ENCODE data around the gene ZNF367. TPM values are rescaled to one million over a fixed set of nuclear protein-coding genes. Genes with fewer than 3 reads are reported as not detected.

ZNF367 gene
- total and polyA plus RNA-seq, 9 of the 15 experiments (the other 6 are each of a cell fraction or from before 2014, with no cell fraction given) = 2.7 to 14.4 (median 10.0) TPM

GRCh38 chr9:96418920-96419690 lies 935 bp upstream of the ZNF367 start (continued):
- TF ChIP-seq ZNF436 (CRISPR knock-in tag; IDR thresholded peaks at IDR 0.05) (no peak), PHB (CRISPR knock-in tag; IDR thresholded peaks at IDR 0.05) (0 out of 2 replicates have a peak, but pooled peaks have one; percentile 46), HMGN3 (IDR thresholded peaks at IDR 0.05; ENCODE audit: borderline replicate concordance, extremely low read depth, insufficient read length, low read depth, low read length) (no peak), ZC3H8 (IDR thresholded peaks at IDR 0.05) (no peak), SPI1 (IDR thresholded peaks at IDR 0.05; ENCODE audit: borderline replicate concordance, low read depth, low read length) (no peak), CBX8 (IDR thresholded peaks at IDR 0.05; ENCODE audit: borderline replicate concordance, extremely low read depth, low read depth, low read length, poor library complexity, severe bottlenecking) (no peak), RFX1 (IDR thresholded peaks at IDR 0.05) (no peak), ZNF316 (IDR thresholded peaks at IDR 0.05) (no peak), E2F6 (IDR thresholded peaks at IDR 0.05; ENCODE audit: borderline replicate concordance in 1 of 2, extremely low read depth in 1 of 2, insufficient read depth in 1 of 2, insufficient read length in 1 of 2, low read depth in 1 of 2, low read length in 1 of 2, poor library complexity in 1 of 2, severe bottlenecking in 1 of 2) (peak; percentile 27 to 57), ZNF449 (CRISPR knock-in tag; IDR thresholded peaks at IDR 0.05) (no peak), NFRKB (IDR thresholded peaks at IDR 0.05; ENCODE audit: low read depth) (0 out of 2 replicates have a peak, but pooled peaks have one; percentile 34), GATA2 (CRISPR knock-in tag; IDR thresholded peaks at IDR 0.05) (no peak), ATF3 (IDR thresholded peaks at IDR 0.05) (no peak), ATF3 (CRISPR knock-in tag; conservative IDR thresholded peaks at IDR 0.05) (no peak), ZBTB7A (IDR thresholded peaks at IDR 0.05; ENCODE audit: borderline replicate concordance, control insufficient read depth, low read depth, low read length) (peak; percentile 69; the same call in 1 of the 2 replicates), KAT2B (IDR thresholded peaks at IDR 0.05; ENCODE audit: low read depth, low read length) (no peak), RBM22 (IDR thresholded peaks at IDR 0.05; ENCODE audit: low read depth, low read length, poor library complexity, severe bottlenecking) (no peak), NFE2L1 (tag; IDR thresholded peaks at IDR 0.05; ENCODE audit: borderline replicate concordance, low read depth) (no peak), ZNF696 (CRISPR knock-in tag; conservative IDR thresholded peaks at IDR 0.05) (no peak), MEIS2 (IDR thresholded peaks at IDR 0.05; ENCODE audit: partially characterized antibody) (no peak), YY1 (IDR thresholded peaks at IDR 0.05; ENCODE audit: borderline replicate concordance in 1 of 3, control insufficient read depth in 1 of 3, extremely low read depth in 1 of 3, insufficient read depth in 3 of 3, insufficient read length in 1 of 3, insufficient replicate concordance in 2 of 3, low read depth in 1 of 3, low read length in 2 of 3) (peak in 2 of 3 experiments; percentile 52 to 62), ARNT (IDR thresholded peaks at IDR 0.05) (no peak)

All from K562 (cell line).